HG02642 (cell line): ENCODE data around the gene NDUFA12.

Source experiments
- ATAC-seq: cut with Tn5 transposase; IDR thresholded peaks from one replicate; pipeline ENCODE4 v1.9.1; 2021; ENCODE audit warnings: mild to moderate bottlenecking; ENCODE audit not compliant: unreplicated experiment, poor library complexity

Gene NDUFA12

GRCh38 chr12:94948232-94948810, 55.2 kb downstream of the NDUFA12 start:
- no peak for ATAC-seq

- ATAC-seq, result no peak
Observed at GRCh38 chr12:94942663-94943062, 60.8 kb downstream of the NDUFA12 start.

GRCh38 chr12:94941440-94941862, 62.0 kb downstream of the NDUFA12 start:
- ATAC-seq, result no peak

- ATAC-seq, result no peak
Observed at GRCh38 chr12:94940771-94941170, 62.7 kb downstream of the NDUFA12 start.

- ATAC-seq, result no peak
Observed at GRCh38 chr12:94938583-94938982, 64.9 kb downstream of the NDUFA12 start.

- no peak for ATAC-seq
Observed at GRCh38 chr12:94930772-94931171, 72.7 kb downstream of the NDUFA12 start.

- no peak for ATAC-seq
Observed at GRCh38 chr12:94930216-94930654, 73.3 kb downstream of the NDUFA12 start.

GRCh38 chr12:94929780-94930179, 73.7 kb downstream of the NDUFA12 start:
- no peak for ATAC-seq

GRCh38 chr12:94925729-94926128, 77.8 kb downstream of the NDUFA12 start:
- no peak for ATAC-seq

- no peak for ATAC-seq
Observed at GRCh38 chr12:94925206-94925605, 78.3 kb downstream of the NDUFA12 start.

GRCh38 chr12:94922561-94922960, 80.9 kb downstream of the NDUFA12 start:
- ATAC-seq, result no peak
